ENCODE results near the gene SMYD3. TPM values are rescaled to one million over a fixed set of nuclear protein-coding genes. Genes with fewer than 3 reads are reported as not detected.

SMYD3 gene
- total RNA-seq, 1 experiment from 2014 or later: 17.4 TPM

DNA sequence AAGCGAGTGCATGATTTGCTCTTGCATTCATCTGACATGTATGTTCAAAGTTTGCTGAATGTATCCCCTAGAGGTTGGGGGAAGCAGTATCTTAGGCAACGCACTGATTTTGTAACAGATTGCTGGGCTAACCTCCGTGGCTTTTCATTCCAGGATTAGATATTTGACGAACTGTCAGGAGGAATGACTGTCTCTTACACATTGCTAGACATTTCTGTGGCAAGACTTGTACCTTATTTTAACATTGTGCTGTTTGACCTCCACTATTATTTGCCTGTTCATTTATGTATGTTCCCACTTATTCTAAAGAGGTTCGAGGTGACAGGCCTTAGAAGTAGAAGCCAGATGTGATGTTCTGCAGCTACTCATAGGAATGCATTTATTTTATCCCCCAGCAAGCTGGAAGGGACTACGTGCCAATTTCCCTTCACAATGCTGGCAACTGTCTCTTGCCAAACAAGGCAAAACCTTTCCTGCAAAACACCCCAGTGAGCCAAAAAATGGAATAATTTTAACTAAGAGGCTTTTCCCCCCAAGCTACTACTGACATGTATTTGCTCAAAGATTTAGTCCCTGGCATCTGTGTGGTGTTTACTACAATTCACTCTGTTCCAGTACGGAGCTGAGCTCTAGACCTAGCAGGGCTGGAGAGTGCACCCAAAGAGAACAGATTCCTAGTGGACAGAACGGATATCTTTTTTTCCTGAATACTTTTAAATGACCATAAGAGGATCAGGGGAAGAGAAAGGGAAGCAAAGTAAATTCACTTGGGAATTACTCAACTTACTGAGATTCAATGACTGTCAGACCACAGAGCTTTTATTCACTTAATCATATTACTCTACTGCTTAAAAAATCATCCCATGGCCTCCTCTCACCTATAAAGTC lies 646.2 kb downstream of the SMYD3 start:
- H3K36me3 ChIP-seq (ENCODE audit: control insufficient read depth, insufficient read depth, low read length): no peaks in the 10 kb centered on the region
- H3K4me1 ChIP-seq (ENCODE audit: control insufficient read depth, insufficient read depth, low read length): no peaks in the 10 kb centered on the region
- in situ Hi-C loops (cut with HindIII; ENCODE audit: low pct_unique_long_range_greater_than_20kb, low sequenced_read_pairs): no loop called here
- CTCF ChIA-PET: no interaction called here
- H3K27me3 ChIP-seq (ENCODE audit: control insufficient read depth, insufficient read depth, low read length): no peaks in the 10 kb centered on the region
- DNase-seq (ENCODE audit: low read depth, low spot score) (no peak), ATAC-seq (no peak)
- TF ChIP-seq, protein P1, sequence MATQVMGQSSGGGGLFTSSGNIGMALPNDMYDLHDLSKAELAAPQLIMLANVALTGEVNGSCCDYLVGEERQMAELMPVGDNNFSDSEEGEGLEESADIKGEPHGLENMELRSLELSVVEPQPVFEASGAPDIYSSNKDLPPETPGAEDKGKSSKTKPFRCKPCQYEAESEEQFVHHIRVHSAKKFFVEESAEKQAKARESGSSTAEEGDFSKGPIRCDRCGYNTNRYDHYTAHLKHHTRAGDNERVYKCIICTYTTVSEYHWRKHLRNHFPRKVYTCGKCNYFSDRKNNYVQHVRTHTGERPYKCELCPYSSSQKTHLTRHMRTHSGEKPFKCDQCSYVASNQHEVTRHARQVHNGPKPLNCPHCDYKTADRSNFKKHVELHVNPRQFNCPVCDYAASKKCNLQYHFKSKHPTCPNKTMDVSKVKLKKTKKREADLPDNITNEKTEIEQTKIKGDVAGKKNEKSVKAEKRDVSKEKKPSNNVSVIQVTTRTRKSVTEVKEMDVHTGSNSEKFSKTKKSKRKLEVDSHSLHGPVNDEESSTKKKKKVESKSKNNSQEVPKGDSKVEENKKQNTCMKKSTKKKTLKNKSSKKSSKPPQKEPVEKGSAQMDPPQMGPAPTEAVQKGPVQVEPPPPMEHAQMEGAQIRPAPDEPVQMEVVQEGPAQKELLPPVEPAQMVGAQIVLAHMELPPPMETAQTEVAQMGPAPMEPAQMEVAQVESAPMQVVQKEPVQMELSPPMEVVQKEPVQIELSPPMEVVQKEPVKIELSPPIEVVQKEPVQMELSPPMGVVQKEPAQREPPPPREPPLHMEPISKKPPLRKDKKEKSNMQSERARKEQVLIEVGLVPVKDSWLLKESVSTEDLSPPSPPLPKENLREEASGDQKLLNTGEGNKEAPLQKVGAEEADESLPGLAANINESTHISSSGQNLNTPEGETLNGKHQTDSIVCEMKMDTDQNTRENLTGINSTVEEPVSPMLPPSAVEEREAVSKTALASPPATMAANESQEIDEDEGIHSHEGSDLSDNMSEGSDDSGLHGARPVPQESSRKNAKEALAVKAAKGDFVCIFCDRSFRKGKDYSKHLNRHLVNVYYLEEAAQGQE (IDR thresholded peaks at IDR 0.05; ENCODE audit: insufficient read depth in 1 of 2, low read depth in 2 of 2, low read length in 1 of 2): no peak
- TF ChIP-seq, protein P2, sequence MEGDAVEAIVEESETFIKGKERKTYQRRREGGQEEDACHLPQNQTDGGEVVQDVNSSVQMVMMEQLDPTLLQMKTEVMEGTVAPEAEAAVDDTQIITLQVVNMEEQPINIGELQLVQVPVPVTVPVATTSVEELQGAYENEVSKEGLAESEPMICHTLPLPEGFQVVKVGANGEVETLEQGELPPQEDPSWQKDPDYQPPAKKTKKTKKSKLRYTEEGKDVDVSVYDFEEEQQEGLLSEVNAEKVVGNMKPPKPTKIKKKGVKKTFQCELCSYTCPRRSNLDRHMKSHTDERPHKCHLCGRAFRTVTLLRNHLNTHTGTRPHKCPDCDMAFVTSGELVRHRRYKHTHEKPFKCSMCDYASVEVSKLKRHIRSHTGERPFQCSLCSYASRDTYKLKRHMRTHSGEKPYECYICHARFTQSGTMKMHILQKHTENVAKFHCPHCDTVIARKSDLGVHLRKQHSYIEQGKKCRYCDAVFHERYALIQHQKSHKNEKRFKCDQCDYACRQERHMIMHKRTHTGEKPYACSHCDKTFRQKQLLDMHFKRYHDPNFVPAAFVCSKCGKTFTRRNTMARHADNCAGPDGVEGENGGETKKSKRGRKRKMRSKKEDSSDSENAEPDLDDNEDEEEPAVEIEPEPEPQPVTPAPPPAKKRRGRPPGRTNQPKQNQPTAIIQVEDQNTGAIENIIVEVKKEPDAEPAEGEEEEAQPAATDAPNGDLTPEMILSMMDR (IDR thresholded peaks at IDR 0.05): no peak
- TF ChIP-seq SIN3A (IDR thresholded peaks at IDR 0.05; ENCODE audit: borderline replicate concordance, insufficient read depth, low read depth, low read length) (no peak), TCF7L2 (IDR thresholded peaks at IDR 0.05; ENCODE audit: low read depth, low read length) (no peak), POLR2AphosphoS5 (IDR thresholded peaks at IDR 0.05; ENCODE audit: low read depth, low read length) (no peak)
- no peak overlapping the region for H3K4me3 ChIP-seq (ENCODE audit: low read depth in 2 of 2, low read length in 2 of 2)
- intact Hi-C loops (cut with micrococcal nuclease; ENCODE audit: unreplicated experiment): no loop called here
- POLR2A ChIA-PET: interaction anchor here (0.7 kb wide), 1 partner anchor 819 kb away, joined by 3 read pairs; no protein-coding TSS in a partner anchor
- no peak overlapping the region for H3K27ac ChIP-seq (ENCODE audit: low read length)
- BruUV-seq (replicated peaks): no TSS peak
- no peaks in the 10 kb centered on the region for H3K9me3 ChIP-seq (ENCODE audit: control insufficient read depth, insufficient read depth, low read depth, low read length)

DNA sequence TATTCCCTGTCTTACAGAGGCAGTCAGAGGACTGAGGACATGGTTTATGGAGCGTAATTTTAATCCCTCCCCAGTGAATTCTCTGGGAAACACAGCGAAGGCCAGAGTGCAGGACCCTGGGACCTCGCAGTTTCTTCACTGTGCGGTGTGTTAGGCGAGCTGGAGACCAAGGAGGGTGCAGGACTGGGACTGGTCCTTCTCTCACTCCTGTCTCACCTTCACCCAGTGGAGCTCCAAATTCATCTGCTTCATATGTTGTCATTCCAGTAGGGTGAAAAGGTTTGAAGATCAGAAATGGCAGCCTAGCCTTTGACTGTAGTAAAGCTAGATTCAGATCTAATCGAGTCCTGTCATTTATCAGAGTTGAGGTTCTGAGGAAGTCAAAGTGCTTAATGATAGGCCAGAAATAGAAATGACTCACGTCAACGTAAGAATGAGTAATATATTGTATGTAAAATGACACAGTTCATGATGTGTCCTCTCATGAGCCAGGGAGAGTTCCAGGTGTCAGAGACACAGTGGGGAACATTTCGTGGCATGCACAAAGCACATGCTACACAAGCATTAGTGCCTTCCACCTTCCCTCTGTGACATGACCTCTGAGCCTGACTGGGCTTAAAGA lies 647.5 kb downstream of the SMYD3 start:
- intact Hi-C loops (cut with micrococcal nuclease; ENCODE audit: unreplicated experiment): no loop called here
- TF ChIP-seq, protein P2 (IDR thresholded peaks at IDR 0.05): no peak
- no peak for TF ChIP-seq POLR2AphosphoS5 (IDR thresholded peaks at IDR 0.05; ENCODE audit: low read depth, low read length)
- BruUV-seq (replicated peaks): no TSS peak
- Histone ChIP-seq H3K4me1 (ENCODE audit: control insufficient read depth, insufficient read depth, low read length) (no peaks in the 10 kb centered on the region), H3K27me3 (ENCODE audit: control insufficient read depth, insufficient read depth, low read length) (no peaks in the 10 kb centered on the region), H3K36me3 (ENCODE audit: control insufficient read depth, insufficient read depth, low read length) (no peaks in the 10 kb centered on the region), H3K27ac (ENCODE audit: low read length) (no peak overlapping the region), H3K4me3 (ENCODE audit: low read depth in 2 of 2, low read length in 2 of 2) (no peak overlapping the region), H3K9me3 (ENCODE audit: control insufficient read depth, insufficient read depth, low read depth, low read length) (no peaks in the 10 kb centered on the region)
- ChIA-PET CTCF (no interaction called here), POLR2A (interaction anchor here (0.7 kb wide), 1 partner anchor 818 kb away, joined by 3 read pairs; no protein-coding TSS in a partner anchor)
- ATAC-seq: no peak
- in situ Hi-C loops (cut with HindIII; ENCODE audit: low pct_unique_long_range_greater_than_20kb, low sequenced_read_pairs): no loop called here
- no peak for DNase-seq (ENCODE audit: low read depth, low spot score)

Measured in Panc1 (cell line).